Kidney (tissue), 14 donors: ENCODE data around the gene STK33. TPM values are rescaled to one million over a fixed set of nuclear protein-coding genes. Genes with fewer than 3 reads are reported as not detected.

ENCODE experiments used
- DNase-seq, 5 donors: peaks; one replicate each; pipeline ENCODE4 v3.0.0-alpha.2; 2013 to 2020
- FAIRE-seq: peaks from 2 replicates; lab custom pipeline; 2012; peaks lifted over from hg19 to GRCh38; lab: Jason Lieb, UNC
- H3K27ac ChIP-seq, 2 donors: one replicate each; pipeline ENCODE4 v1.7.0; 2013; ENCODE audit warnings: low read depth in 2 of 2, low read length in 2 of 2, inconsistent platforms in 1 of 2
- H3K27me3 ChIP-seq: one replicate; pipeline ENCODE4 v1.7.1; 2013; ENCODE audit warnings: low read length, inconsistent platforms; ENCODE audit not compliant: control insufficient read depth, insufficient read depth
- H3K36me3 ChIP-seq, 3 donors: one replicate each; pipeline versions ENCODE4 v1.7.0 to v1.7.1; 2013; ENCODE audit warnings: low read length in 3 of 3, control low read depth in 1 of 3, inconsistent platforms in 1 of 3; ENCODE audit not compliant: insufficient read depth in 3 of 3, control insufficient read depth in 2 of 3
- H3K4me1 ChIP-seq, 3 donors: one replicate each; pipeline versions ENCODE4 v1.7.0 to v1.7.1; 2013; ENCODE audit warnings: low read length in 3 of 3, inconsistent platforms in 1 of 3, low read depth in 1 of 3; ENCODE audit not compliant: control insufficient read depth in 2 of 3, insufficient read depth in 2 of 3
- H3K4me3 ChIP-seq, 3 donors: one replicate each; pipeline versions ENCODE4 v1.7.0 to v1.8.1; 2013; ENCODE audit warnings: low read length in 3 of 3, control low read depth in 1 of 3, inconsistent platforms in 1 of 3
- H3K9ac ChIP-seq, 3 donors: one replicate each; pipeline versions ENCODE4 v1.7.0 to v1.7.1; 2013; ENCODE audit warnings: low read length in 3 of 3, control low read depth in 1 of 3, inconsistent platforms in 1 of 3
- H3K9me3 ChIP-seq, 3 donors: one replicate each; pipeline versions ENCODE4 v1.7.0 to v1.7.1; 2013; ENCODE audit warnings: low read length in 3 of 3, control low read depth in 1 of 3, inconsistent platforms in 1 of 3; ENCODE audit not compliant: control insufficient read depth in 2 of 3, insufficient read depth in 1 of 3
- CTCF ChIP-seq: IDR thresholded peaks from 3 replicates; pipeline ENCODE4 v1.5.1; 2012; ENCODE audit warnings: mild to moderate bottlenecking, moderate library complexity, borderline replicate concordance; ENCODE audit not compliant: insufficient read depth; ENCODE audit errors: extremely low read depth
- intact Hi-C: fragments of 100-400 bp; cut with DNase I; formaldehyde crosslinking; loops from one replicate; pipeline ENCODE4 v1.11.1; 2022
- polyA plus RNA-seq: library from polyadenylated mRNA; stranded (reverse); fragments of 350-450 nt; fragmentation: Illumina TruSeq; extraction: RNeasy Lipid Tissue Mini Kit (QIAGEN cat#74804); gene quantifications from one replicate; pipeline ENCODE4 v1.2.3, GENCODE V29; 2014; ENCODE audit warnings: low read depth, low replicate concordance; ENCODE audit not compliant: insufficient read depth
- total RNA-seq: library from RNA; stranded (reverse); fragmentation: NEBNext Ultra II Directional; extraction: Animal tissue kit (Norgen Biotek cat#: 25700); gene quantifications from one replicate; pipeline ENCODE4 v1.2.1, GENCODE V29; 2021
- donor health status: control.
- donor health status: control.
- donor health status: control.
- donor health status: control.
- donor health status: control.
- donor health status: DM: yes; HTN: yes; CAD: no.
- donor health status: Normal renal cell carcinoma (clear cell type).

Gene STK33
- total and polyA plus RNA-seq, 2 donors from 2014 or later, result 11.9 to 19.3 TPM

- H3K9ac ChIP-seq, result no peak overlapping the region
- no peak for DNase-seq
- H3K27ac ChIP-seq, result no peak overlapping the region
- no peak overlapping the region for H3K4me3 ChIP-seq
- H3K36me3 ChIP-seq, result no peaks in the 10 kb centered on the region
- no peaks in the 10 kb centered on the region for H3K9me3 ChIP-seq
- no peaks in the 10 kb centered on the region for H3K27me3 ChIP-seq
- intact Hi-C loops, result no loop called here
- FAIRE-seq, result no peak
- no peak for TF ChIP-seq CTCF
- no peaks in the 10 kb centered on the region for H3K4me1 ChIP-seq
Observed at GRCh38 chr11:8564526-8564925, 29.5 kb downstream of the STK33 start.

DNA sequence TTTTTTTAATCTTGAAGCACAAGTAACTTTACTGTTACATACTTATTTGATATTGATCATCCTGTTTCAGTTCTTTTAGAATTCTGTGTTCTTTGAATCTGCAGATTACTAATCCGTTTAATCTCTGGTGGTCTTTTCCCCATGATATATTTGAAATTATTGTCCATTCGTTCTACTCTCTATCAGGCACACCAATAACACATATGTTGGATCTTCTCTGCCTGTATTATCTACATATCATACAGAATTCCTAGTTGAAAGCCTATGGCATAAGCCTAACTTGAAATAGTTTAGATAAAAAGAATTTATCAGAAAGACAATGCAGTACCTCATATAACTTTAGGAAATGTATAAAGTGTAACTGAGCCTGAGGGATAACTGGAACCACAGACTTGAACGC, 32.6 kb downstream of the STK33 start:
- no peak for TF ChIP-seq CTCF
- Histone ChIP-seq H3K36me3 (no peaks in the 10 kb centered on the region), H3K27ac (no peak overlapping the region), H3K9me3 (no peaks in the 10 kb centered on the region), H3K27me3 (no peaks in the 10 kb centered on the region), H3K9ac (no peak overlapping the region), H3K4me1 (no peaks in the 10 kb centered on the region), H3K4me3 (no peak overlapping the region)
- DNase-seq (no peak), FAIRE-seq (no peak)
- intact Hi-C loops, result no loop called here

DNA sequence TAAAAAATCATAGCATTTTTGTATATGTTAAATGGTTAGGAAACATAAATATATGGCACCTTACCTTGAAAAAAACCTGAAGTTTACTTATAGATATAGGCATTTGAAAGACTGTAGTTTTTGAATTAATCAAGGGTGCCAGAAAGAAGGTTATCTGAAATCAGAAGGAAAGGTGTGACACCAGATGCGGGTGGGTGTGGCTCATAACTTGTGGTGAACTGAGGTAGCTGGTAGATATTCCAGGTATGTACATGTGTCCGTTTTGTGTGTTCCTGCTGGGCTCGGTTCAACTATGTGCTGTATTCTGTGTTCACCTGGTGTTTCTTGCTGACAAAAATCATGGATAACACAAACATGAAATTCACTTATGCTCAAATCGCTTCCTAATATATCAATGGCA, 35.6 kb downstream of the STK33 start:
- intact Hi-C loops, result no loop called here
- Histone ChIP-seq H3K36me3 (no peaks in the 10 kb centered on the region), H3K27ac (no peak overlapping the region), H3K4me1 (no peaks in the 10 kb centered on the region), H3K9ac (no peak overlapping the region), H3K27me3 (no peaks in the 10 kb centered on the region), H3K9me3 (no peaks in the 10 kb centered on the region), H3K4me3 (no peak overlapping the region)
- no peak for DNase-seq
- no peak for FAIRE-seq
- no peak for TF ChIP-seq CTCF

GRCh38 chr11:8545698-8546366, 48.2 kb downstream of the STK33 start:
- intact Hi-C loops, result no loop called here
- Histone ChIP-seq H3K9ac (no peak overlapping the region), H3K4me1 (no peaks in the 10 kb centered on the region), H3K27ac (no peak overlapping the region), H3K27me3 (no peaks in the 10 kb centered on the region), H3K9me3 (peaks cover 0 to 3% (median 0%) of the 10 kb centered on the region in 3 donors), H3K36me3 (no peaks in the 10 kb centered on the region), H3K4me3 (no peak overlapping the region)
- FAIRE-seq (no peak), DNase-seq (no peak)
- TF ChIP-seq CTCF, result no peak
